ENCODE data around the gene AGMO.
"Not testable (repeated sequence)": the region's sequence is repeated elsewhere in the genome, so short reads cannot be mapped to it uniquely, and the experiment has no call there.

AGMO gene

DNA sequence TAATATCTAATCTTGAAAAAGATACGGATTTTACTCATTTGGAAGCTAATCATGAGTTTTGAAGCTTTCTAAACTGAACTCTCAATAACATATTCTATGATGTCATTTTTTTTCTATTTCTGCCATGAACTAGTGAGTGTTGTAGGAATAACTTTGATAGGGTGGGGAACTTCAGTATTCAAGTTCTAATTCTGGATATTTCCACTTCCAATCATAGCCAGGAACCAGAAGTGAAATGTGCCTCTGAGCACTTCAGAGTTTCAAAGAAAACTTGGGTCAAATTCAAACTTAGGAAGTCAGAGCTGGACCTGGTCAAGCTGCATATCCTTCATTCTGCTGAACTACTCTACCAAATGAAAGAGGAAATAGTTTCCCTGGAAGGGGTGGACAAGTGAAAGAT is 847 bp downstream of the AGMO start:
- DNase-seq (ENCODE audit: low spot score), result no peak

DNA sequence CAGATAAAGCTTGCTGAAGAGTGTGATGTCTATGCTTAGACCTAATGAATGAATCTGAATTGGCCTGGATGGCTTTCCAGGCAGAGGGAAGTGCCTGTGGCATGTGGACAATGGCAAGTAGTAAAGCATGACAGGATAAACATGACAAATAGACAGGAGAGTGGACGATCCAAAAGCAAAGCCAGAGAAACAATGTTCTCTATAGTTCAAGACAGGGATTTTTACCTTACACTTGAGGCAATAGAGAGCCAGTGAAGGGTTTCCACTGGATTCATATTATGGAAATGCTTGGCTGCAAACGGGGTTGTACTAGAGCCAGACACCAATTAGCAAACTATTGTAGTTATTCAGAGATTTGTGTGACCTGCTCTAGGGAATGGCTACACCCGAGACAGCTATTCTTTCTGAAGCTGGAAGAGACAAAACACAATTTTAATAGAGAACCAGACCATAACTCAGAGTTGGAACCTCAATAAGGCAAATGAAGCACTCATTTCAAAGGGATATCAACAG is 2.3 kb downstream of the AGMO start:
- no peak for DNase-seq (ENCODE audit: low spot score)

DNA sequence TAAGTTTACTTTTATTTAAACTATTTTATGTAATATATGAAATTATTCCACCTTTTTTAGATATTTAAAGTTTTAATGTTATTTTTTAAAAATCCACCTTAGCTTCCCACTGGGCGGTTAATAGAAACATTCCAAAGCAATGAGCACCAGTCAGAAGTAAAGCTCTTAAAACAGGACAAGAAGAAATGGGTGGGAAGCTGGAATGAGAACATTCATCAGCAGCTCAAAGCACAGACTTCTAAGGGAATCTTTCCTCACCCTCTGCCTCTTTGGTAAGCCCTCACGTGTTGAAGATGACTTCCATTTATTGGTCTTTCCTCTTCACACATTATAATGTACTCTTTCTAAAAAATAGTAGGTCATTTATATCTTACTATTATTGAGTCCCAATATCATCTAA is 3.1 kb downstream of the AGMO start:
- no peak for DNase-seq (ENCODE audit: low spot score)

DNA sequence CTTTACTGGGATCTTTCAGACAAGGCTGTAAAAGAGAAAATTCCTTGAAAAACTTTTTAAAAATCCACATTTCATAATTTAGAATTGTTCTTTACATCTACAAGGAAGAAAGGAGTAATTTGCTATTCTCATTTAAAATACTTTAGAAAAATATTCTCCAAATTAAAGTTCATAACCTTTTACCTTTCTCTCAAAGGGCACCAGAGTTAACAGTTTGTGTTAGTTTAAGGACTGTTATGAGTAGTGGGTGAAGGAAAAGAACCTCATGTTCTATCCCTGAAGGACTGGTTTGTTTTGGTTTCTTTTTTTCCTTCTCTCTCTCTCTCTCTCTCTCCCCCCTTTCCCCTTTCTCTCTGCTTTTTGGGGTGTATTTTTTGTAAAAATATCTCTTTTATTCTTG is 4.1 kb downstream of the AGMO start:
- no peak for DNase-seq (ENCODE audit: low spot score)

DNA sequence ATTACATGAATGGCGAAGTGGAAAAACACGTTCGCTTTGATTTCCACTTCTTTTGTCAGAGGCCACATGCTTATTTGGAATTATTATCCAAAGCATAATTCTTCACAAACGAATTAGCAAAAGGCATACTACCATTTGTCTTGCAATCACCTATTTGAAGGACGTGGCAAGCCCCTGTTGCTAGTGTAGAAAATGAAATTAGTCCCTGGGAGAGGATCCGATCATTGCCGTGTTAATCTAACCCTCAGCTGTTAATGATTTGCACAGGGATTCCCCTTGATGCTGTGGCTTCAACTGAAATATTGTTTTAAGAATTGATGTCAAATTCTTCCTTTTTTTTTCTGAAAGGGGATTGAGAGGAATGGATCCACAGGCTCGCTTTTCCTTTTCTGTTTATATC is 4.6 kb downstream of the AGMO start:
- DNase-seq (ENCODE audit: low spot score), result no peak

DNA sequence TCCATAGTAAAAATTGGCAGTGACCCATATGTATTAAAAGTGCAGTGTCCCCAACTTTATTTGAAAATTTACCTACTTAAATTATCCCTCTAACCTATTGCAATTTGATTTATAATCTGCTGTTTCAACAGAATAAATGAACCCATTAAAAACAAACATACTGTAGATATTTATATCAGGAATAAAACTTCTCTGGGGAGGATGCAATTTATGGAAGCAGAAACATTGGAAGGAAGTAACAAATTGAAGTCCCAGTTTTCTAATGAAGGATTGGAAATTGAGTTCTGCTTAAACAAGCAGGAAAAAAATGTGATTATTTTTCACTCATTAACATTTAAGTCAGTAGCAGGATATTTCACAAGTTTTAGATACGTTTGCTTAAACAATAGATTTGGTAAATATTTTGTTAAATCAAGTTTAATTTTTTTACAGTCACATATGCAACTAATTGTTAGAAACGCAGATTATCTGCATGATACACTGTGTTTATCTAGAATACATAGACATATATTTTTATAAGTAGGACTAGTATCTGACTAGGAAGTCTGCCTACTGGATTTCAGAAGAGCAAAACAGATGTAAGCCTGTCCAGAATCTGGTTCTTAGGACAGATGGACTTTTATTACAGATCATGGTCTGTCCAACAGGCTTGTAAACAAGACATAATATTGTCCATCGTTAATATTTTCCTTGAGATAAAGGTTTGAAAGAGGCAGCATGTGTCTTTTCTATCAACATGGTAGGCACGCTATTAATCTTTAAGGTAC is 5.3 kb downstream of the AGMO start:
- no peak for DNase-seq (ENCODE audit: low spot score)

DNA sequence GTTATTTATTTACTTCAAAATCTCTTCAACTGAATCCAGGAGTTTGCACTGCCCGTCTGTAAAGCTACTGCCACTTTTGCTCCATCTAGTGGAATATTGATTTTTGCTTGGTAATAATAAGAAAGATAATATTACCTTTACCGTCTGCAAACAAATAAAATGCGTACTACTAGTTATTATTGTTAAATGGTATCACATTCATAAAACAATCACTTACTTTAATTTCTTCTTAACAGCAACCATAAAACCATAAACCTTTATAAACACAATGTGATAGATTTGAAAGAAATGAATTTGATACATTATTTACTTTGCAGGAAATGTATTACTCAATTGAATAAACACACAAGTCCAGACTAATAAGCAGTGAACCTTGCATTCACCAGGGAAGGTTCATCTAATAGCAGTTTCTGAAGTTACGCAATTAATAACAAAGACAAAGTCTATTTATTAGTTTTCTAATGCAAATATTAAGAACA is 6.4 kb downstream of the AGMO start:
- no peak for DNase-seq (ENCODE audit: low spot score)

DNA sequence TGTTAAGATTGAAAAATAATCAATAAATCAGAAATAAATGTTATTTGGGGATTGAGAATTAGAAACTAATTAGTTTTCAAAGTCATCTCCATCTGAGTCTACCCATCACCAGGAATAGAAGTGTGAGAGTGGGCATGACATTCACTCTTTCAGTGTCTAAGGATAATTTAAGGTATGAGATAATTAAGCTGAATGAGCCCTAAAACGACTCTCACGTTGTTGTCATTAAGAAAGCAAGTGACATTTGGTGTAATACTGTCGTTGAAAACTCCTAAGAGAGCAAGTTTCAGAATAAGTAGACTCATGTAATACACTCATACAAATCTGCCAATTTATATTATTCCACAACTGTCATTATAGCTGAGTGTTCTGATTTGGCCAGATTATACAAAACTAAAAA is 7.1 kb downstream of the AGMO start:
- no peak for DNase-seq (ENCODE audit: low spot score)

DNA sequence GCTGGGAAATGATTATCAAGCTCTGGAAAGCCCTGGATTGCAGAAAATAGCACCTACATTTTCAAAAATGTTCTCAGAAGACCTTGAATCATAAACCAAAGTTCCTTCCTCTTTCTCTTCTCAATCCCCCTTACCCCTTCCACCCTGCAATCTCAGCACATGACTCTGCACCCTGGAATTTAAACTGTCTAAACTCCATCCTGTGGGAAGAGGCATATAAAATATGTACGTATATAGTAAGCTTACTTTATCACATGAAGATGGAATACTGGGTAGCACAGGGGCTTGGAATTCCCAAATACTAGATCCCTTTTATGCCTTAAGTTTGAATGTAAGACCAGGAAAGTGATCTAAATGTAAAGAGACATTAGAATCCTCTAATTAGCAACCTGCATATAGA is 7.7 kb downstream of the AGMO start:
- no peak for DNase-seq (ENCODE audit: low spot score)

DNA sequence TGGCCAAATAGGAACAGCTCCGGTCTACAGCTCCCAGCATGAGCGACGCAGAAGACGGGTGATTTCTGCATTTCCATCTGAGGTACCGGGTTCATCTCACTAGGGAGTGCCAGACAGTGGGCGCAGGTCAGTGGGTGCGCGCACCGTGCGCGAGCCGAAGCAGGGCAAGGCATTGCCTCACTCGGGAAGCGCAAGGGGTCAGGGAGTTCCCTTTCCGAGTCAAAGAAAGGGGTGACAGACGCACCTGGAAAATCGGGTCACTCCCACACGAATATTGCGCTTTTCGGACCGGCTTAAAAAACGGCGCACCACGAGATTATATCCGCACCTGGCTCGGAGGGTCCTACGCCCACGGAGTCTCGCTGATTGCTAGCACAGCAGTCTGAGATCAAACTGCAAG is 14.5 kb downstream of the AGMO start:
- not testable (repeated sequence) for DNase-seq (ENCODE audit: low spot score)

DNA sequence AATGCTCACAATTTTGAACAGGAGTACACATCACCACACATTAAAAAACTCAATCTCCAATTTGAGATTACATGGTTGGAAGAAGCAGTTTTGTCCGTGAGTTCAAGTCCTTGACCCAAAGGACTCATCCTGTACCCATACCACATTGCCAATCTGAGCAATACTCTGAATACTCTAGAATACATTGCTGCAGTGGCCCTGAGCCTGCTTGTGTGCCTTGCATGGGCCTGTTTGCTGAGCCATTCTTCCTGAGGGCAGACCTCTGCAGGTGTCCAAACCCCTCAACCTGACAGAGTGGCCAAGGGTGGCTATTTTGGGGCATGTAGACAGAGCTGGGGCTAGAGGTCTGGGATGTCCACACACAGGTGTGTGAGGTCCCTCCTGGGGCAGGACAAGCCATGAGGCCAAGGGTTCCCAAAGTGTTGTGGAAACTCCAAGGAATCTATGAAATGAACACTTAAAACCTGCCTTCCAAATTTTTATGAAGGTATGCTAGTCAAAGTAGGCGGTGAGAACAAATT is 15.5 kb downstream of the AGMO start:
- DNase-seq (ENCODE audit: low spot score), result no peak

DNA sequence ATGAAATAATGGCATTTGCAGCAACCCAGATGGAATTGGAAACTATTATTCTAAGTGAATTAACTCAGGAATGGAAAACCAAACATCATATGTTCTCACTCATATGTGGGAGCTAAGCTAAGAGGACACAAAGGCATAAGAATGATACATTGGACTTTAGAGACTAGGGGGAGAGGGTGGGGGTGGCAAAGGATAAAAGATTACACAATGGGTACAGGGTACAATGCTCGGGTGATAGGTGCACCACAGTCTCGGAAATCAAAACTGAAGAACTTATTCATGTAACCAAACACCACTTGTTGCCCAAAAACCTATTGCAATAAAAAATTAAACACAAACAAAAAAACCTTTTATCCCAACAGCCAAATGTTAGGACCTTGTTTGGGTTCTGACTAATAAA is 17.8 kb downstream of the AGMO start:
- DNase-seq (ENCODE audit: low spot score), result no peak

DNA sequence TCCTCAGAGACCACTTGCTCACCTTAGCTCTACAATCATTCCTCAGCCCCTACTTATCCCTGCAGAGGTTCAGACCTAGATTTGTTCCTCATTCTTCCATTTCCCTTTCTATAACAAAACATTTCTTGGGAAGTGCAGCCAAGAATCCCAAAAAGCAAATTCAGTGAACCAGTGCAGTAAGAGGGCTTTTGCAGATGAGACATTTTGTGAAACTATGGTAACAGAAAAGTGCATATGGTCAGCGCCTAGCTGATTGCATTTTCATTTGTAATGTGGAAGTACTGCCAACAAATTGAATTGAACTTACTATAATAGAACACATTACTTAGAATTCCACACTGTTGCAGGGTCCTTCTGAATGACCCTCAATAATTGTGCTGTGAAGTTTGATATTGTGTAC is 18.6 kb downstream of the AGMO start:
- DNase-seq (ENCODE audit: low spot score), result no peak

DNA sequence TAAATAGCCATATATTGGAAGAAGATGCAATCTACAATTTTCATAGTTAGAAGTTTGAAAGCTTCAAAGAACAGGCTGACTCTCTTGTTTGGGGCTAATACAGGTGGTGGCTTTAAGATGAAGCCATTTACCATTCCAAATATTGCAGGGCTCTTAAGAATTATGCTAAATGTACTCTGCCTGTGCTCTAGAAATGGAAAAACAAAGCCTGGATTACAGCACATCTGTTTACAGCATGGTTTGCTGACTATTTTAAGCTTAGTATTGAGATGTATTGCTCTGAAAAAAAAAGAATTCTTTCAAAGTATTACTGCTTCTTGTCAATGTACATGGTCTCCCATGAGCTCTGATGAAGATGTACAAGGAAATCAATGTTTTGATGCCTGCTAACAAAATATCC is 34.2 kb downstream of the AGMO start:
- no peak for DNase-seq (ENCODE audit: low spot score)

DNA sequence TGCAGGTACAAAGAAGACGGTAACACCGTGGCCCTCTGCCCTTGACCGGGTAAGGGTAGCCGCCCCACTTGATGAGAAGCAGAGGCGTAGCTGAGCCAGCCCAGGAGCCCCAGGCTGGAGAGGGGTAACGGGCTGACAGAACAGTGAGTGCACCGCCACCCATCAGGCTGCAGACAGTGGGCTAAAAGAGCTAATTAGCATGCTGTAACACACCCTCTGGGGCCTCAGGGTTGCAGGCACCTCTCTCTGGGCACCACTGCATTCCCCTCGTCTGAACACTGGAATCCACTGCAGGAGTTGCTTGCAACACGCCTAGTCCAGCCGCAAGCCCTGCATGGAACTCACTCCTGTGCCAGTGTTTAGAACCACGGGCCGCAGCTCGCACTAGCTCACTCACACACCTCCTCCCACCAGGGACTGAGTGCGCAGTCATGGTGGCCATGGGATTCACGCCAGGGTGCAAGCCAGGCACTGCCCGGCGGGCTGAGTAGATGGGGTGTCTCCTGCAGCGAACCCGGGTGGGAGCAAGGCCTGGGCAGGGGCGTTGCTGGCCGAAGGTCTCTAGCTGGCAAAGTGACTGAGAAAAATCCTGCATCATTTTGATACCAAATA is 36.1 kb downstream of the AGMO start:
- DNase-seq (ENCODE audit: low spot score), result no peak

DNA sequence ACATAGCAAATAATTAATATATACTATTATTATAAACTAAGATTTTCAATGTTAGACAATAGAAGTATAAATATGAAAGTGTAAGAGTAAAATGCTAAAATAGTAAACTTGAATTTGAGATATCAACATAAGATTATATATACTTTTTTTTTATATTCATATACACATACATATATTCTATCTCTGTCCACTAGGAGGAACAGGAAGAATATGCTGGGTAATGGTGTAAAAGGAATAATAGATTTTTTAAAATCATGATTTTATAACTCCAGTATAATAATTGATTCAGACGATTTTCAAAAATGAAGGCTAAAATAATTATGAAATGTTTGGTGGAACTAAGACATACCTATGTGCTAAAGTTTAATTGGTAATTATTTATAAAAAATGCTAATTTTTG is 37.7 kb downstream of the AGMO start:
- DNase-seq (ENCODE audit: low spot score), result no peak

DNA sequence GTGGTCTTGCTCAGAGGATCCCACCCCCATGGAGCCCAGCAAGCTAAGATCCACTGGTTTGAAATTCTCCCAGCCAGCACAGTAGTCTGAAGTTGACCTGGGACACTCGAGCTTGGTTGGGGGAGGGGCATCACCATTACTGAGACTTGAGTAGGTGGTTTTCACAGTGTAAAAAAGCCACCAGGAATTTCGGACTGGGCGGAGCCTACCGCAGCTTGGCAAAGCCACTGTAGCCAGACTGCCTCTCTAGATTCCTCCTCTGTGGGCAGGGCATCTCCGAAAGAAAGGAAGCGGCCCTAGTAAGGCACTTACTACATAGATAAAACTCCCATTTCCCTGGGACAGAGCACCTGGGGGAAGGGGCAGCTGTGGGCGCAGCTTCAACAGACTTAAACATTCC is 44.0 kb downstream of the AGMO start:
- DNase-seq (ENCODE audit: low spot score), result not testable (repeated sequence)

DNA sequence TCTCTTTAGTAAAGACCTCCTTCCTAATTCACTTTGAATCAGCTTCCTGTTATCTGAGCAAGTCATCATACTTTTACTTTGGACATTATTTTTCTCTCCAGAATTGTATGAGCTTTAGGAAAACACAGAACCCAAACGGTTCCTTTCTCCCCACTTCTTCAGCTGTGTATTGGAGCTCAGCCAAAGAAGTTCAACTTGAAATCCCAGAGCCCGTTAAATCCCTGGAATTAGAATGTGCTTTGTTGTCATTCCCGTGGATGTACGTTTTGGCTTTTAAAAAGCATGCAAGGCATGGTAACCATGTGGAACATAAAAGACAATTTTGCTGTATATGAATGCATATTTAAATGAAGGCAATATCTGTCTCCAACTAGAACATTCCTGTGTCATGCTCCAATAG is 46.6 kb downstream of the AGMO start:
- DNase-seq (ENCODE audit: low spot score), result no peak

DNA sequence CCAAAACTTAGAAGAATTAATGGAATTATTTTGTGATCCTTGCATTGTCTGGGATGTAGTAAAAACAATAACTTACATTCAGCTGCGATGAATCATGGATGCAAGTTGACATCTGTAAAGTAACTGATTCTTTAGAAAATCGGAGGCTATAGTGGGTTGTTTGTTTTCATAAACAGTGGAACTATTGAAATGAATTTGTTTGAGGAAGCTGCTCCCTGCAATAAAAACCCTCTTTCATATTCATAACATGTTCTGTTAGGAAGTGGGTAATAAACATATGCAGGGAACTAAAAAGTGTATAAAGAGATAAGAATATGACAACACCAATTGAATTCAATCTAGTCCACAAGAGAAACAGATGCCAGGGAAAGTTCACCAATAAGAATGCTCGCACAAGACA is 53.6 kb downstream of the AGMO start:
- no peak for DNase-seq (ENCODE audit: low spot score)

DNA sequence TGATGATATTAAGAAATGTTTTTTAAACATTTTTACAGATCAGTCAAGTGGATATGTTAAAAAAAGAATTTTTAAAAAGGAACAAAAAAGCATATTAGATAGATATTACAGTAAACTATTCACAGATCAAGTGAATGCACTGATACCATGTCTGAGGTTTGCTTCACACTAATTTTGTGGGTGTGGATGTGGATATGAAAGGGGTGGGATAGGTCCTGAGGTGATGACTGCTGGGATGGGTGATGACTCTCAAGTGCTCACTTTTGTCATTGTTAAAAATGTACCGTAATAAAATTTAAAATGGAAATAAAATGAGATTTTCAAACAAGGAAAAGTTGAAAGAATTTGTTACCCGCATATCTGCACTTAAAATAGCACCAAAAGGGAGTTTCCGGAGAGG is 54.1 kb downstream of the AGMO start:
- DNase-seq (ENCODE audit: low spot score), result no peak

DNA sequence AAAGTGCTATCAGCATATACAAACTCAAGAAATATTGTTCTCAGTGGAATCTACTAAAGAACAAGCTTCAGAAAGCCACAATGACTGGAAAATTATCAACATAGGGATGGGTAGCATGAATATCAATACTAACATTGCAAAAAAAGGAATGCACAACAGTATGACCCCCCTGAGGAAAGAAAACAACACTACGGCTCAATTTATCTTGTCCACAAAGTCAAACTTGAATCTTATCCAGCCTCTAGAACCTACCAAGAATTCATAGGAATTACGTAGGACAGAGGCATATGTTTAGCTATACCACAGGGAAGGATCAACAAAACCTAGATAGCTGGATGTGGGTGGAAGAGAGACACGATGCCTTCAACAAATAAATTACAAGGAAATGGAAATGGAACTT is 54.6 kb downstream of the AGMO start:
- no peak for DNase-seq (ENCODE audit: low spot score)

DNA sequence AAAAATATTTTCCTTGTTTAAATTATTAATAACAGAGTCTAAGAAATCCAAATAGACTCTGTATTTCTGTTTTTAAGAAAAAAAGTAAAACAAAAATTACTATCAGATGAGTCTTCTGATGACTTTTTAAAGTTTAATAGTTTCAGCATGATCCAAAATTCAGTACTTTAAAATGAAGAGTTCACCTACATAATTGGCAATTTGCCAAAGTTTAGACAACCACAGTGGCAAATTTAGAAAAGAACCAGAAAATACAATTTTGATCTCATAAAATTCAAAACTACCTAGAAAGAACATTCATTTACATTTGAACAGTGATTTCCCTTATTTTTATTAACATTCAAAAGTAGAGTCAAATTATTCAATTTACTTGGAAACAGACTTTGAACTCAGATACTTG is 56.1 kb downstream of the AGMO start:
- DNase-seq (ENCODE audit: low spot score), result no peak

DNA sequence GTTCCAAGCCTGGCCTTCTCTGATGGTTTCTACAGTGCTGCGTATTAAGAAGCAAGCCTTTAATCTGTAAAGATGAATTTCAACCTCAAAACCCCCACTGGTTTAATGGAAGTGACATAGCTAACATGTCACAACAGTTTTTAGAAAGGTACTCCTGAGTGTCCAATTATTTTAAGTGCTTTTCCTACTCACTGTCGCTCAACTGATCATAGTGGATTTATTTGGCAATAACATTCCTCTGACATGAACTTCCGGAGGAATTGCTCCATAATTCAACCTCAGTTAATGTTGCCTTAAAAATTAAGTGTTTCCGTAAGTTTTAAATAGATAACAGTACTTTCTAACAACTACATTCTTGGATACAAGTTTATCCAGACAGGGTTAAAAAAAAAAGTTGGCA is 57.5 kb downstream of the AGMO start:
- no peak for DNase-seq (ENCODE audit: low spot score)
